ENCODE data around the gene SERGEF.

The SERGEF gene

DNA sequence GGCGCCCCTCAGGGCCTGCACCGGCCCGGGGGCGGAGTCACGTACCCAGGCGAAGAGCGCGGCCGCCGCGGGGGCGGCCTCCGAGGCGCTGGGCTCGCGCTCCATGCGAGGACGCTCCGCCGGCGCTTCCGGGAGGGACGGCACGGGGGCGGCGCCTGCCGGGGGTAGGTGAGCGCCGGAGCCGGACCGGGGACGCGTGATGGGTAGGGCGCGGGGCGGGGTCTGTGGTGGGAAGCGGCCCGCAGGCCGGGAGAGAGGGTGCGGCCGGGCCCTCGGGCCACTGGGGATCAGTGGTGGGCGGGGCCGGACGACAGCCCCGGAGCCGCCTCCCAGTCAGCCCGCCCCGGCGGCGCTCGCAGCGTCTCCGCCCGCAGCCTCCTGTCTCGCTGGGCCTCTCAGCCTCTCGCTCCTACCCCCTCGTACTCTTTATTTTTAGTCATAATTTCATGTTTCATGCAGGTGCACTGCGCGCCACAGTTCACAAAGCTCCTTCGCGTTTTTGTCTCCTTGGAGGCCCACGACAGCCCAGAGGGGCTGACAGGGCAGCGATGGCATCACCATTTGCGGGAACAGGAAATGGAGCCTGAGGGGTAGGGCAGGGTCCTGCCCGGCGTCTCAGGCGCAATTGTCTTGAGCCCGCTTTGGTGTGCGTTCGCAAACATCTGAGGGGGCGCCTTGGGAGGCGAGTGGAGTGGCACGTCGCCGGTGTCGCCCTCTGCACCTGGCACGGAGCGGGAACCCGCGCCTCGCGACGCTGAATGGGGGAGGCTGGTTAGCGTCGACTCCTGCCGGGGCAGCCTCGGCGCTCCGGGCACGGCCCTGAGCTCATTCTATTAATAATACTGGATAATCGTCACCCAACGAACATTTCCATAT, at the start of gene SERGEF:
SERGEF (minus strand) TSS at position 142 of the 876 bp plus-strand sequence; CDS start at position 105, 37 bp downstream.
- peak within 1 kb of the TSS; percentile 88 for H3K4me3 ChIP-seq (ENCODE audit: low read length)
- peak; percentile 62 for DNase-seq (ENCODE audit: low read depth)
- TF ChIP-seq CTCF (conservative IDR thresholded peaks at IDR 0.05; ENCODE audit: low read depth, low read length) = no peak

DNA sequence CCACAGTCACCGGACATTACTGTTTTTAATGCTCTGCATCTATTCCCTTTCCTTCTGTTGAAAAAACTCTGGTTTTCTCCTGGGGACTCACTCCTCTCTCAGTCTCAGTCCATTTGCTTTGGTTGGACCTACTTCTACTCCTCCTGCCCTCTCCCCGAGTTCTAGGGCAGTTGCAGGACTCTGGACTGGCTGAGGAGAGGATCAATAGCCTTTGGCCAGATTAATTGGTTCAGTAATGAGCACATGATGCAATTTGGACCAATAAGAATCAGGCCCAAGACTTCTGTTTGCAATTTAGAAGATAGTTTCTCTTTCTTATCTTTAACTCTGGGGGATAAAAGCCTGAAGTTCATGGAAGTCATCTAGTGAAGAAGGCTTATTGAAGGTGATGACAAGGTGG, 48.5 kb upstream of the SERGEF start:
- TF ChIP-seq CTCF (conservative IDR thresholded peaks at IDR 0.05; ENCODE audit: low read depth, low read length) = no peak
- no peak overlapping the region for H3K4me3 ChIP-seq (ENCODE audit: low read length)
- DNase-seq (ENCODE audit: low read depth) = no peak

GRCh38 chr11:18056561-18057181, 43.8 kb upstream of the SERGEF start:
- H3K4me3 ChIP-seq (ENCODE audit: low read length) = no peak overlapping the region
- no peak for TF ChIP-seq CTCF (conservative IDR thresholded peaks at IDR 0.05; ENCODE audit: low read depth, low read length)
- no peak for DNase-seq (ENCODE audit: low read depth)

GRCh38 chr11:18054511-18055103, 41.8 kb upstream of the SERGEF start:
- TF ChIP-seq CTCF (conservative IDR thresholded peaks at IDR 0.05; ENCODE audit: low read depth, low read length) = no peak
- no peak for DNase-seq (ENCODE audit: low read depth)
- no peak overlapping the region for H3K4me3 ChIP-seq (ENCODE audit: low read length)

GRCh38 chr11:18050848-18051247, 38.0 kb upstream of the SERGEF start:
- DNase-seq (ENCODE audit: low read depth) = no peak
- no peak overlapping the region for H3K4me3 ChIP-seq (ENCODE audit: low read length)
- TF ChIP-seq CTCF (conservative IDR thresholded peaks at IDR 0.05; ENCODE audit: low read depth, low read length) = no peak

DNA sequence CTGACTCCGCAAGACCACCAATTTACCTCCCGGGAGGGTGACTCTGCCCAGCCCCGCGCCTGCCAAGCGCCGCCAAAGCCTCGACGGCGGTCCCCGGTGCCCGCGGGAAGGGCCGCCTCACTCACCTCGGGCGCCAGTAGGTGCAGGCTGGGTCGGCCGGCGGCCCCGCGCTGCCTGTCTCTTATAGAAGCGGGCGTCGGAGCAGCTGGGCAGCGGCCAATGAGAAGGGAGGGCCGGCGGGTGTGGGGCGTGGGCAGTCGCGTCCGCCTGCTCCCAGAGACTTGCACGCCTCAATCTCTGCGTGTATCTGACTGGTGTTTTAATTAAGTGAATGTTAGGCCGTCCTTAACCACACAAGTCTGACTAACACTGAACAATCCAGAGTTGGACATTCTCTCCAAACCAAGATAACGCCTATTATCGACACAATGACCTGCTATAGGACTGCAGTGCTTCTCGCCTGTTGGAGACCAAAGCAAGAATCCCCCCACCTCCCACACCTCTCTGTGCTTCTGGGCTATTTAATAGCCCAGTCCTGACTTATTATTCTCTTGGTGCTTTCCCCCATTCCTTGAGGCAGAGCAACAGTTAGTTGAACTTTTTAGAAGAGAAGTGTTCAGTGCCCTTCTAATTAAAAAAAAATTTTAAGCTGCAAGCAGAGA, 33.4 kb upstream of the SERGEF start, which contains the start of gene TPH1:
TPH1 (minus strand) TSS at position 154 of the 662 bp plus-strand sequence. CDS start 5,507 bp downstream, outside the sequence.
- no peak for DNase-seq (ENCODE audit: low read depth)
- no peak for TF ChIP-seq CTCF (conservative IDR thresholded peaks at IDR 0.05; ENCODE audit: low read depth, low read length)
- H3K4me3 ChIP-seq (ENCODE audit: low read length) = peak within 1 kb of the TSS; percentile 23
